Measurements from ENCODE around the gene CCT5. TPM values are rescaled to one million over a fixed set of nuclear protein-coding genes. Genes with fewer than 3 reads are reported as not detected.

The CCT5 gene
- polyA plus RNA-seq, 1 donor (not counting 4 experiments of a cell fraction or from before 2014, with no cell fraction given), result 558 TPM

DNA sequence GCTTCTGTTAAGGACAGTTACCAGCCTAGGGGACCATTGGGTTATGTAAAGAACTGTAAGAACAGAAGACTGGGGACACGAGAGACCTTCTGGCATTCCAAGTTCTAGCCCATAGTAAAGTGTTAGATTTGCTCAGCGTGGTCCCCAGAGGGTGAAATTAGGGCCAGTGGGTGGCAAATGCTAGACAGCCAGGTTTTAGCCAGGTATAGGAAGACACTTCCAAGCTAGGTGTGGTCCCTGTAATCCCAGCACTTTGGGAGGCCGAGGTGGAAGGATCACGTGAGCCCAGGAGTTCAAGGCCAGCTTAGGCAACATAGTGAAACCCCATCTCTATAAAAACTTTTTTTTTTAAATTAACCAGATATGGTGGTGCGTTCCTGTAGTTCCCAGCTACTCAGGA is 34.7 kb upstream of the CCT5 start:
- H3K9me1 ChIP-seq (ENCODE audit: control insufficient read depth, extremely low read depth, insufficient read depth, low read length), result no peaks in the 10 kb centered on the region
- no peak for TF ChIP-seq CTCF (optimal IDR thresholded peaks at IDR 0.05 in 1 of 3, IDR thresholded peaks at IDR 0.05 in 1 of 3, conservative IDR thresholded peaks at IDR 0.05 in 1 of 3; ENCODE audit: extremely low read depth in 1 of 3, insufficient read depth in 2 of 3, low read length in 3 of 3)
- no peak for TF ChIP-seq EZH2 (IDR thresholded peaks at IDR 0.05; ENCODE audit: low read length)
- dilution Hi-C loops (cut with MboI; ENCODE audit: extremely low pct_ligation_motif_present, low sequenced_read_pairs), result no loop called here
- no peak overlapping the region for H2AFZ ChIP-seq (ENCODE audit: control insufficient read depth, low read length)
- H3K27ac ChIP-seq (ENCODE audit: control insufficient read depth, insufficient read depth, low read length), result no peak overlapping the region
- no peaks in the 10 kb centered on the region for H3K36me3 ChIP-seq (ENCODE audit: control insufficient read depth in 2 of 2, extremely low read depth in 1 of 2, insufficient read depth in 2 of 2, low read length in 2 of 2)
- H3K9me3 ChIP-seq (ENCODE audit: control insufficient read depth, low read depth, low read length), result no peaks in the 10 kb centered on the region
- H3K4me3 ChIP-seq (ENCODE audit: control insufficient read depth in 2 of 3, extremely low read depth in 1 of 3, insufficient read depth in 2 of 3, low read depth in 1 of 3, low read length in 3 of 3), result no peak overlapping the region
- H3K4me2 ChIP-seq (ENCODE audit: control insufficient read depth, extremely low read depth, insufficient read depth, low read depth, low read length), result no peak overlapping the region
- no peaks in the 10 kb centered on the region for H3K79me2 ChIP-seq (ENCODE audit: control insufficient read depth, insufficient read depth, low read length)
- no peaks in the 10 kb centered on the region for H4K20me1 ChIP-seq (ENCODE audit: control insufficient read depth, extremely low read depth, insufficient read depth, low read length)
- H3K27me3 ChIP-seq (ENCODE audit: control insufficient read depth, extremely low read depth, insufficient read depth, low read length), result no peaks in the 10 kb centered on the region
- no peak for DNase-seq (ENCODE audit: low read depth, low spot score)
- no peaks in the 10 kb centered on the region for H3K4me1 ChIP-seq (ENCODE audit: control insufficient read depth, extremely low read depth, insufficient read depth, low read length)
- H3K9ac ChIP-seq (ENCODE audit: control insufficient read depth, extremely low read depth, insufficient read depth, low read length), result no peak overlapping the region
- no peak for FAIRE-seq

DNA sequence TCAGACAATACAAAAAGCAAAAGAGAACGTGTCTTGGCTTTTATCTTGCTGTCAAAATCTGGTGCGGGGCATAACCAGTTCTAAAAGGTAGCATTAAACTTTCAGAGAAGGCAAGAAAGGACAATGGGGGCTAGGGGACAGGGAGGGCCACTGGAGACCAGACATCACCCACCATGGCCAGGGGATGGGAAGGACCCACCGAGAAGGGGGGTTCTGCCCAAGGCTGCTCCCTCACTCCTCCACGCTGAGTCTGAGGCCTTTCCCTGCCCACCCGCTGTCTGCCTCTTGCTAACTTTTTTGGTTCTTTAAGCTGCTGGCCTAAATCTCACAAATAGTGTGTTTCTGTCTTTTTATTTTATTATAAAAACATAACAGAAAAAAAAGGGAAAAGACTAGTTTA is 34.0 kb upstream of the CCT5 start:
- H3K4me1 ChIP-seq (ENCODE audit: control insufficient read depth, extremely low read depth, insufficient read depth, low read length), result no peaks in the 10 kb centered on the region
- TF ChIP-seq EZH2 (IDR thresholded peaks at IDR 0.05; ENCODE audit: low read length) (no peak), CTCF (optimal IDR thresholded peaks at IDR 0.05 in 1 of 3, IDR thresholded peaks at IDR 0.05 in 1 of 3, conservative IDR thresholded peaks at IDR 0.05 in 1 of 3; ENCODE audit: extremely low read depth in 1 of 3, insufficient read depth in 2 of 3, low read length in 3 of 3) (no peak)
- FAIRE-seq (no peak), DNase-seq (ENCODE audit: low read depth, low spot score) (no peak)
- no peaks in the 10 kb centered on the region for H3K36me3 ChIP-seq (ENCODE audit: control insufficient read depth in 2 of 2, extremely low read depth in 1 of 2, insufficient read depth in 2 of 2, low read length in 2 of 2)
- H3K9me1 ChIP-seq (ENCODE audit: control insufficient read depth, extremely low read depth, insufficient read depth, low read length), result no peaks in the 10 kb centered on the region
- no peaks in the 10 kb centered on the region for H4K20me1 ChIP-seq (ENCODE audit: control insufficient read depth, extremely low read depth, insufficient read depth, low read length)
- no peak overlapping the region for H3K9ac ChIP-seq (ENCODE audit: control insufficient read depth, extremely low read depth, insufficient read depth, low read length)
- H2AFZ ChIP-seq (ENCODE audit: control insufficient read depth, low read length), result no peak overlapping the region
- H3K9me3 ChIP-seq (ENCODE audit: control insufficient read depth, low read depth, low read length), result no peaks in the 10 kb centered on the region
- H3K79me2 ChIP-seq (ENCODE audit: control insufficient read depth, insufficient read depth, low read length), result no peaks in the 10 kb centered on the region
- no peak overlapping the region for H3K4me3 ChIP-seq (ENCODE audit: control insufficient read depth in 2 of 3, extremely low read depth in 1 of 3, insufficient read depth in 2 of 3, low read depth in 1 of 3, low read length in 3 of 3)
- dilution Hi-C loops (cut with MboI; ENCODE audit: extremely low pct_ligation_motif_present, low sequenced_read_pairs), result no loop called here
- H3K27ac ChIP-seq (ENCODE audit: control insufficient read depth, insufficient read depth, low read length), result no peak overlapping the region
- H3K4me2 ChIP-seq (ENCODE audit: control insufficient read depth, extremely low read depth, insufficient read depth, low read depth, low read length), result no peak overlapping the region
- H3K27me3 ChIP-seq (ENCODE audit: control insufficient read depth, extremely low read depth, insufficient read depth, low read length), result no peaks in the 10 kb centered on the region

All from keratinocyte (primary cell).